Prostate gland (tissue), 2 donors: ENCODE data around the gene SPTBN4.
"Not testable (repeated sequence)": the region's sequence is repeated elsewhere in the genome, so short reads cannot be mapped to it uniquely, and the experiment has no call there.

Experiments used
- CTCF ChIP-seq, 4 experiments: fragments of 200-600 bp in 2 of 4; fragments of 450-650 bp in 2 of 4; sonication (generic) in 2 of 4; IDR thresholded peaks; 1 replicate in 3 of 4; 2 replicates in 1 of 4; pipeline ENCODE4 v1.5.1; 2016 to 2019; ENCODE audit warnings: antibody characterized with exemption in 4 of 4, mild to moderate bottlenecking in 2 of 4, moderate library complexity in 2 of 4
- POLR2A ChIP-seq: fragments of 450-650 bp; IDR thresholded peaks from one replicate; pipeline ENCODE4 v1.6.1; 2016; ENCODE audit warnings: antibody characterized with exemption, mild to moderate bottlenecking
- POLR2AphosphoS5 ChIP-seq: sonication (generic); formaldehyde crosslinking; IDR thresholded peaks from one replicate; pipeline ENCODE4 v1.6.1; 2017; ENCODE audit warnings: antibody characterized with exemption

- not testable (repeated sequence) for TF ChIP-seq POLR2A; CTCF (IDR thresholded peaks at IDR 0.05); POLR2AphosphoS5
Measured at GRCh38 chr19:40475878-40476644, 9.3 kb downstream of the SPTBN4 start.
